IPS-NIHi11 (cell line): Measurements from ENCODE around the gene CDK14.
A peak's percentile ranks its signal among the peaks of the same experiment; 100 is the strongest.

Experiments used
- DNase-seq: peaks from one replicate; pipeline ENCODE4 v3.0.0; 2012; ENCODE audit warnings: mixed read lengths, low spot score

The CDK14 gene

DNA sequence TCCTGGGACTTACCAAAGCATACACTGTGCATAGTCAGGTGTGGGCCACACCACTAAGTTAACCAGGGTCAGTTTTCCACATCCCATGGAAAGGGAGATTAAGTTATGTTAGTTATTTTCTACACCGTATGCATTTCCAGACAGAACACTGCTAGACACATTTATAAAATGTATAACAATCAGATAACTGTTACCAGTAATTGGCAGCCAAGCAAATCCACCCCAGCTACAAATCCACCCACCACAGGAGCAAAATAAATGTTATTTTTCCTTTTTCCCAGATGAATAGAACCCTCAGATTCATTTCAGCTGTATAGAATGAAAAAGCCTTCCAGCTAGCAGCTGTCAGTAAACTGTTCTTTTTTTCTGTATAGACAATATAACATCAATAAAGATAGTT is 411.2 kb downstream of the CDK14 start:
- DNase-seq = no peak

DNA sequence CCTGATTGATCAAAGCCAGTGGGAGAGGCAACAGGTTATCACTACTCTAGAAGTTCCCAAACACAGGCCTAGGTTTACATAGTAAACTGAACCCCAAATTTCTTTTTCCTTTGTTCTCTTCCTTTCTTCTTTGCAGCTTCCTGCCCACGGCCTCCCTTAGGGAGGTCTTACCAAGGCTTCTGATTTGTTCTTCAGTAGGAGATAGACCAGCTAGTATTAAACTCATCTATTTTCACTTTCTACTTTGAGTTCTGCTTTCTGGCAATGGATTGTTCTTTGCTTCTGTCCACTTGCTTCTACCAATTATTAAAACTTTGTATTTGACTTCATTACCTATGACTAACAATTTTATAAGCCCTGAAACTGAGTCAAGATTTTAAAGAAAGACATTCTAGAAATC is 417.0 kb downstream of the CDK14 start:
- DNase-seq = no peak

DNA sequence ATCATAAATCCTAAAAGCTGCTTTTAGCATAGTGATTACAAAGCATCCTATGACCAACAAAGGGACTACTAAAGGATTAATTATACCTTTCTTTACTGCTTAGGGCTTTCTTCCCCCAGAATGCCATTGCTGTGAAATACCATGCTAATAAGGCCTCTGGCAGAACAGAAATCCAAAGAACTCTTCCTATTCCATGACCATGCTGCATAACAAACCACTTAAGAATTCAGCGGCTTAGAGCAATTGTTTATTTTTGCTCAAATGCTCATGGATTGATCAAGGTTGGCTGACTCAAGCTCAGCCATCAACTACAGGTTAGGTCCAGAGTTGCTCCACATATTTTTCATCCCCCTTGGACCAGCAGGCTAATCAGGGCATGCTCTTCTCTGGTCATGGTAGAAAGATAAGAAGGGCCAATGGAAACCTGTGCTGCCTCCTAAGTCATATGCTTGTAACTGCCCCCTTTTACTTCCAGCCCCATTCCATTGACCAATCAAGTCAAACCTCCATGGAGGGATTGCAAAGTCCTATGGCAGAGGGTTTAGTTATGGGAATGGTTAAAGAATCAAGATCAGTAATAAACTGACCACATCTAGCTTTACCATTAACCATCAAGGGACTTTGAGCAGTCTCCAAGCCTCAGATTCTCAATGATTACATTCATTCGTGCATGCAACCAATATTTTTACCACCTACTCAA is 423.7 kb downstream of the CDK14 start:
- DNase-seq = no peak

DNA sequence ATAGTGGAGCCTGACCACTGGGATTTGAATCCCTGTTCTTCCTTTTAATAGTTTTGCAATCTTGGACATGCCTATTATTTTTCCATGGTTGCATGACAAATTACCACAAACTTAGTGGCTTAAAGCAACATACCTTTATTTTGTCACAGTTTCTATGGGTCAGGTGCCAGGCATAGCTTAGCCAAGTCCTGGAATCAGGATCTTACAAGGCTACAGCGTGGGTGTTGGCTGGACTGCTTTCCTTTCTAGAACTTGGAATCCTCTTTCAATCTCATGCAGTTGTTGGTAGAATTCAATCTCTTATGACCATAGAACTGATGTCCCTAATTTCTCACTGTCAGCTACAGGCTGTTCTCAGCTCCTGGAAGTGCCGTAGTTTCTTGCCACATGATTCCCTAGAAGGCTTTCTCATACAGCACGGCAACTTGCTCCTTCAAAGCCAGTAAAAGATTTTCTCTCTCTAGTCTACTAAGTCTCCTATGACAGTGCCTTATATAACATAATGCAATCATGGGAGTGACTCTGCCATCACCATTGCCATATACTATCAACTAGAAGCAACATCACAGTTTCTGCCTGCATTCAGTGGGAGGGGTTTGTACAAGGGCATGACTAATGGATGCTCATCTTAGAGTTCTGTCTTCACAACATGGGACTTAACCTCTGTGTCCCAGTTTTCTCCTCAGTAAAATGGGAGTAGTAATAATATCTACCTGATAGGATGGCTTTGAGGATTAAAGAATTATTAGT is 424.7 kb downstream of the CDK14 start:
- no peak for DNase-seq

DNA sequence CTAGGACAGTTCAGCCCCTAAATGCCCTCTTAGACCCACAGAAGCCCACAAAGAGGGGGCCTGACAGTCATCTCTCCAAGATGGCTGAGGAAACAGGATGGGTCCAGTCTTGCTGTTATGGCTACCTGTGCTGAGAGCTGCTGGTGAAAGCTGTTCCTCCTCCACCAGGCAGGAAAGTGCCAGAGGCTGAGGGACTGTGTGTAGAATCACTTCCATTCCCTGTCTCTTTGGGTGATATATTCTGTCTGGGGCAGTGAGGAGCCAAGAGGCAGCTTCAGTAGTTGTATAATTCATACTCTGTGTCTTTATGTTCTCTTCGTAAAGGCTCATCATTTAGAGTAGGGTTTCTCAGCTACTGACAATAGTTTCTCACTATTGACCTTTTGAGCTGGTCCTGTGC is 425.8 kb downstream of the CDK14 start:
- no peak for DNase-seq

DNA sequence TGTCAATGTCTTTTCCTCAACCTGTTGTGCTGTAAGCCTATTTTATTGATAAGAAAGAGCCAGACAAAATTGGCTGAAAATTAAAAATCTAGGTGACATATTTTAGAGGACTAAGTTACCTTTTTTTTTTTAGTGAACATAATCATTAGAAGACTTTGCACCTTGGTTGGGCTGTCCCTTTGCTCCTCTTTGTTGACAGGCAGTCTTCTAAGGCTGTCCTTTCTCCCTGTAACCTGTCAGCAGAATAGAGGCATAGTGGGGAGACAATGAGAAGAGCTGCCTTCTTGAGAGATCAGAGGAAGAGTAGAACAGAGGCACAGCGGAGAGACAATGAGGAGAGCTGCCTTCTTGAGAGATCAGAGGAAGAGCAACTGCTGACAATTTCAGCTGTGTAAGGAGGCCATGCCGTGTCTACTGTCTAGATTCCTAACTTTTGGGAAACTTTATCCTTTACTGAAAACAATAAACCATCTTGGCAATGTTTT is 429.8 kb downstream of the CDK14 start:
- no peak for DNase-seq

DNA sequence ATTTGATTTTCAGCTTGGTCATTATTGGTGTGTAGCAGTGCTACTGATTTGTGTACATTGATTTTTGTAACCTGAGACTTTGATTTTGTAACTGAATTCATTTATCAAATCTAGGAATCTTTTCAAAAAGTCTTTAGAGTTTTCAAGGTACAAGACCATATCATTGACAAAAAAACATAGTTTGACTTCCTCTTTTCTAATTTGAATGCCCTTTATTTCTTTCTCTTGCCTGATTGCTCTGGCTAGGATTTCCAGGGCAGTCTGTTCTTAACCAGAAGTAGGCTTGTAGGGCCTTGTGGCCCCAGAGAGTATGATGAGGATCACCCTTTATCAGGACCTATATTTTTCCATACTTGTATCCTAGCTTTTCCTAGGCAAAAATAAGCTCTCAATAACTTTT is 433.6 kb downstream of the CDK14 start:
- DNase-seq = no peak

DNA sequence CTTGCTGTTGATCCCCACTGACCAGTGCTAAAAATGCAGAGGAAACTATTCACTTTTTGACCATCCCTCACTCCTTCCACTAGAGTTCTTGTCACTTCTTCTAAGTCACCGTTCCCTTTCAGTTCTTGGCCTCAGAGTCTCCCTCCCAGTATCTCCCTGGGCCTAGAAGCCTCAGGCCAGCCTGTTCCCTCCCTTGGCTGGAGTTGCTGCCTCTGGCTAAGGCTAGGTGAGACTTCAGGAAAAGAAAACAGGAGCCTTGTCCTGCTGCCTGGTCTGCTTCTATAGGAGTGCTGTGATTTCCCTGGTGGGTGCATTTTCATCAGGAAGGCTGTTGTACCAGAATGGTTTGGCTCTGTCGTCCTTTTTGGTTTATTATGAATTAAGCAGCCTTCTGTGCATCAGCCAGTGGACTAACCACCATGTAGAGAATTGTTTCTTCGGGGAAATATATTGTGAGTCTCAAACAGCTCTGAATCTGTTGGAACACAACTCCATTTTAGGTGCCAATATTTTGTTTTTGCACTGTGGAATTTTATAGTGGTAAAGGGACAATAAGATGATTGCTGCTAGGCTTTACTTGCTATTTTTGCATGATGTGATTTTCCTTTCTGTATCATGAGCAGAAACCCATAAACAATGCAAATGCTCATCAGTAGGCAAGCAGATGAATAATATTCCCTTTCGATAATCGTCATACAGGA is 434.7 kb downstream of the CDK14 start:
- DNase-seq = no peak

DNA sequence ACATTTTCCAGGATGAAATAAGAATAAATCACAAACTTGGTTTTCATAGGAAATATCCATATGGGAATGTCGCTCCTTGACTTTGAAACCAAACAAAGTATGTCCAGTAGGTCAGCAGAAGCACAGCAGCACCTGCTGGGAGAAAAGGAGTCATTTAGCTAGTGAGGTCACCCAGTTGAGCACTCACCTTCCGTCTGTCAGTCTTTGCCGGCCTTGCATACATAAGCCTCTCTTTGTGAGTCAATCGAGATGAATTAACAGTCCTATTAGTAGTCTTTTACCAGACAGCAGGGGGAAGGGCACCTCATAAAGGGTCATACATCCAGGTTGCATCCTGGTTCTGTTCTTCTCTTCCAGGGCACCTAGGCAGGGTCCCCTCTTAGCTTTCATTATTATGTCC is 435.6 kb downstream of the CDK14 start:
- peak; percentile 54 for DNase-seq

DNA sequence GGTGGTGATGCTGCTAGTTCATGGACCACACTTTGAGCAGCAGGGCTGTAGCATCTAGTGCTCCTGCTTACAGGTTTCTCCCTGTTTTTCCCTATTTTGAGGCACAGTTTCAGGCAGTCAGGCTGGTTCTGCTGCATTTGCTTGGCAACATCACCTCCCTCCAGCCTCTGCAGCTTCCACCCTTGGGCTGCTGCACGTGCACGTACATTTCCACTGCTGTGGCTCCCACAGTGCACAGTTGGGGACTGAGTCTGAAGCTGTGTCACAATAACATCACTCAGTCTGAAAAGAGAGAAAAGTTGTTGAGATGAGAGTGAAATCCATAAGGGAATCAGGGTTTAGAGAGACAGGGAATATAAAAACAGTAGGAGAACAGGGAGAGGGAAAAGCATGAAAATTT is 437.5 kb downstream of the CDK14 start:
- no peak for DNase-seq

DNA sequence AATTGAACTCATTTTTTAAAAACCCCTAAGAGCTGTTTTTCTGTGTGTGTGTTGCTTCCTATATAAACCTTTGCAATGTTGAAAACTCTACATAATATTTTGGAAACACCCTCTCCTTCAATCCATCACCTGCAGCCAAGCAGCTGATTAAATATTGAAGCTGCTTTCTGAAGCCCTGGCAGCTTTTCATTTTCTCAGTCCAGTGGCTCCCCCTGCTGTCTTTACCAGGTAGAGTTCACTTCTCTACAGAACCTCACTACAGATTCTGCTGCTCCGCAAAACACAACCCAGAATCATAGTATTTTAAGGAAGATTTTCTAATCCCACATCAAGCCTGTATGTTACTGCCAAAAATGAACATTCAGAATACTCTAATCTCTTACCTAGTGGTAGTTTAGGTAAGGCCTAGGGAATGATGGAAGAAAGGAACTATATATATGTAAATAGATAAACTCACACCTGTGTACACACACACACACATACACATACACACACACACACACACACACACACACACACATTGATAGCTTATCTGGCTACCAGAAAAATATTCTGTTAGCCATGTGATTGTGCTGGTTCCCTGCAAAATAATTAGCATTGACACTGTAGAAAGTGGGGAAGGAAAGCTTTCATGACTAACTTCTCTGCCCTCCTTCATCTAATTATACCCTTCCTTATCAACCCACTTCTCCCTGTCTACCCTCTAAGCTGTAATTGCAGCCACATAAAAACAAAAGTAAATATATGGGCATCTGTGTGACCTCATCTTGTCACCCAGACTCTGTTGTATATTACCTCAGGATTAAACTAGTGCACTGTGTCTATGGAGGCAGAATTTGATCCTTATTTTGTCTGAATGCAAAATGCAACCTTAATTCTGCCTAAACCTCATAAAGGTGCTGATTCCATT is 438.6 kb downstream of the CDK14 start:
- DNase-seq = peak; percentile 37

DNA sequence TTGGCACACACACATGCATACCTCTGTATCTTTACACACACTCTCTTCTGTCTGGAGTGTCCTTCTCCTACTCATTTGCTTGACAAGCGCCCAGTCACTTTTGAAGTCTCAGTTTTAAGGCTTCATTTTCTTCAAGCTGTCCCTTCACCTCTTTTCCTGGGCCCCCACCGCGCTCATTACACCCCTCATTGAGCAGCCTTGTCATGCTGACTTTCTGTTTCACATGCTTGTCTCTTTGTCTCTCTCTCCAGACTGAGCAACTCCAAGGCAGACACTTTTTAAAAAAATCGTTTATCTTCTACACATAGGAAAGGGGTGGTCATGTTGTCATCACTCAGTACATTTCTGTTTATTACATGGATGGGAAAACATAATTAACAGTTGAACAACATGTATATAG is 442.9 kb downstream of the CDK14 start:
- DNase-seq = no peak

DNA sequence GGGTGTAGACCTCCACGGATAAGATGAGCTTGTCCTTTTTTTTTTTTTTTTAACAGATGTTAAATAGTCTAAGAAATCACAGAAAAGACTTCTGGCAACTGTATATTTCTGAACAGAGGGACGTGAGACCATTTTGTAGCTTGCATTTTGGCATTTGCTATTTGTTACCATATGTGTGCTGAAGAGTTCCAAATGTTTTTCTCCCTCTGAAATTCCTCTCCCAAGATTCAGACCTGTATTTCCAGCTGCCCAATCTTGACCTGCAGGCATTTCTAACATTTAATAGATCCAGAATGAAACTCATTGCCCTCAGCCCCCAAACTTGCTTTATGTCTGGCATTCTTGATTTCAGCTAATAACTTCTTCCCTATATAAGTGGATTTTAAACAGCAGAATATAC is 445.0 kb downstream of the CDK14 start:
- no peak for DNase-seq

DNA sequence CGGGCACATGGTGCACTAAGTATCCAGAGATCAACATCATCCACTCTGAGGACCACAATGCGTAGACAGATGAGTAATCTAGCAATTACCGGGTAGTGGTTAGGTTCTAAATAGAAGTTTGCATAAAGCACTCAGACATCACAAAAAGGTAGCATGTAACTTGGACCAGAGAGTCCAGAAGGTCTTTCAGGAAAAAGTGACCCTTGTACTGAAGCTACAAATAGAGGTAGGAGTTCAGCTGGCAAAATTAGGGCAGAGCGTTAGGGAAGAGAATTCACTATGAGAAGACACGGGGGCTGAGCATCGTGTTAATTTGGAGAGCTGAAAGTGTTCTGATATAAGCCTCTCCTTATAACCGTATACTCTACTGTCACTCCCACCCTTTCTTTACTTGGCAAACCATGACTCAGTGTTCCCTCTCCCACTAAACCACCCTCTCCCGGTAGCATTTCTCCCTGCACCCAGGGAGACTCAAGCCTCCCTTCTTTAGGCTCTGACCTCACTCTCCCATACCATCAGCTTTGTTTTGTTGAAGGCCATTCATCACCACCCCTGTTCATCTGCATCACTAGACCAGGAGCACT is 445.9 kb downstream of the CDK14 start:
- DNase-seq = no peak

DNA sequence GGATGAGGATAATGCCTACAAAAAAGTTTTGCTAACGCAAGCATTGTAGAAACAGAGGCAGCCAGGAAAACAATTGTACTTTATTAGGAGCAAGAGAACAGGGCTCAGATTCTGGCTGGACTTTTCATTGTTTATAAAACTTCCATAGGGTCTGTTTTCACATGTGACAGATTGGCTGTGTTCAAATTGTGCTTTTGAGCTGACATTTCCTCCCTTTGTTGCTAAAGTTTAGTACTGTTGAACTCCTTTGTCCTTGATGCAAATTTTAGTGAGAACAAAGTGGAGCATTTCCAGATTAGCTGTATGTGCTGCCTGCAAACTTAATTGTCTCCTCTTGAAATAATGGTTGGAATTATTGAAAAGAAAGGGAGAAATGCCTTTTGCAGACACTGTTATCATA is 447.1 kb downstream of the CDK14 start:
- DNase-seq = no peak

DNA sequence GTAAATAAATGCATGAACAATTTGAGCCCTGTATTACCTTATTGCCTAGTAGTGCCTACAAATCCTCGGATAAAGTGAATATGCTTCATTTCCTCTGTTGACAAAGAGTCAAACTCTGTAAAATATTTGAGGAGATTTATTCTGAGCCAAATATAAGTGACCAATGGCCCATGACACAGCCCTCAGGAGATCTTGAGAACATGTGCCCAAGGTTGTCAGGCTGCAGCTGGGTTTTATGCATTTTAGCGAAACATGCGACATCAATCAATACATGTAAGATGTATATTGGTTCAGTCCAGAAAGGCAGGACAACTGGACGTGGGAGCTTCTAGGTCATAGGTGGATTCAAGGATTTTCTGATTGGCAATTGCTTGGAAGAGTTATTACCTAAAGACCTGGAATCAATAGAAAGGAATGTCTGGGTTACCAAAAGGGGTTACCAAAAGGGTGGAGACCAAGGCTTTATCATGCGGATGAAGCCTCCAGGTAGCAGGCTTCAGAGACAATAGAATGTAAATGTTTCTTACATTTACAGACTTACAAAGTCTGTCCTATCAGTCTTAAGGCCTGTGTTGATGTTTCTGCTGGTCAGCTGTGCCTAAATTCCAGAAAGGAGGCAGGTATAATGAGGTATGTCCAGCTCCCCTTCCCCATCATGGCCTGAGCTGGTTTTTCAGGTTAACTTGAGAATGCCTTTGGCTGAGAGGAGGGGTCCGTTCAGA is 448.0 kb downstream of the CDK14 start:
- peak; percentile 17 for DNase-seq

DNA sequence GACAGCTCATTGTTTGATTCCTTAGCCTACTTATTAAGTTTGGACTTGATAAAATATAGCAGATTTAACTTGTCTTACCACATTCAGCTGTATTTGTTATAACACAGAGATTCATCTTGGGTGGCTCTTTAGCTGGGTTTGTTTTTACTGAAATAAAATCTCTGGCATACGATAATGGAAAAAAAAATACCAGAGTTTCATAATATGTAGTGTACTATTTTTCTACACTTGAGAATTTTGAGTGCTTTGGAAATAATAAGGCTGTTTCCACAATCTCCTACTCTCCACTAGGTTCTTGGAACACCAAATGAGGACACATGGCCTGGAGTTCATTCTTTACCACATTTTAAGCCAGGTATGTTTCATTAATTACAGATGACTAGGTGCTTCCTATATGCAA is 449.5 kb downstream of the CDK14 start:
- no peak for DNase-seq

DNA sequence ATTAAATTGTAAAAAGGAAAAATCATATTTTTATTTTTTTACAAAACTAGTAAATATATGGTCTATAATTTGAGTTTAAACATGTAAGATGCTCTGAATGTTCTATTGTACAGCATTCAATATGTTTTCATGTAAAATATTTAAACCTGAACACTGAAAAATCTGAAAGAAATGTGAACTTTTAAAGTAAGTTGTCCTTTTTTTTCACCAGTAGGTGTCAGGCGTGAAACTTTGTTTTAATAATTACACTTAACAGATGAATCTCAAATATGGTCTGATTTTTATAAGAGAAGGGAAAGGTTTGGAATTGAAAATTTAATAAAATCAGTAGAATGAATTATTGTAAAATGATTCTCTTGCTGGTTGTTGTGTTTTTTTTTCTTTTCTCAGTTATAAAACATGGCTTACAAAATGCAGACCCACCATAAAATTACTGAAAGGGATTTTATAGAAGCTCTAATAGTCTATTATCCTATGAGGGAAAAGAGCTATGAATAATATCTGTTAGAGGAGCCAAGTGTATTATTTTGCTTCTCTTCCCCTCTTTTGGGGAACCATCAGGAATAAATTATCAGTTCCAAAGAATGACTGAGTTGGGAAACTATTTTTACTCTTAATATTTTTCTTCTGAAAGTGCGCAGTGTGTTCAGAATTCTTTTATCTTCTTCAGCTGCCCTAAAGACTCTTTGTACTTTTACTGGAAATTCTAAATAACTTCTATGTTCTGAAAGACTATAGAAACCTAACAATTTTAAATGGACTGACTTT is 450.4 kb downstream of the CDK14 start:
- no peak for DNase-seq

DNA sequence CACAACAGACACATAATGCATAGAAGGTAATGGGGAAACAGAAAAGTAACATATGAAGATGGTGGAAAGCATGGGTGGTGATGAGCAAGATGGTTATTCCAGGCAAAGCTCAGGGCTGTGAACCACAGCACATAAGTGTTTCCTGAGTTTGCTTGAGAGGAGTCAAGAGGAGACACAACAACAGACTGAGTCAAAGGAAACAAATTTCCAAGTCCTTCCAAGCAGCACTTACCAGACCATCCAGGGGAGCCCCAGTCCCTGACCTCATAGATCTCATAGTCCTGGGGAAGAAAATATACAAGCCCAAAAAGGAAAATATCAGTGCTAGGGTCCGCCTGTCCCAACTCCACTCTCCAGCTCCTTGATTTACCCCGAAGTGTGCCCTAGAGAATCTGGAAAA is 451.5 kb downstream of the CDK14 start:
- no peak for DNase-seq

DNA sequence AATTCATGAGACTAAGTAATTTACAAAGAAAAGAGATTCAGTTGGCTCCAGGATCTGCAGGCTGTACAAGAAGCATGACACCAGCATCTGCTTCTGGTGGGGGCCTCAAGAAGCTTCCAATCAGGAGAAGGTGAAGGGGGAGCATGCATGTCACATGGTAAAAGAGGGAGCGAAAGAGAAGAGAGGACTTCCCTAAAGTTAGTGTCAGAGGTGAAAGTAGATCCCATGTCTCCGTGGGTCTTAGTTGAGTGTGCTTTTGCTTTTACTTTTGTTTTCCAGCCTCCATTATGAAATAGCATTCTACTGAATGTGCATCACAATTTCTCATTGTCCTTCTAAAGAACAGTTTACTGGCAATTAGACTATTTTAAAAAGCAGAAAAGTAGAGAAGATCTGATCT is 454.6 kb downstream of the CDK14 start:
- DNase-seq = no peak
